AG04449 (cell line): ENCODE measurements around the gene ELF2.
"Not testable (repeated sequence)": the region's sequence is repeated elsewhere in the genome, so short reads cannot be mapped to it uniquely, and the experiment has no call there.

Experiments used
- CTCF ChIA-PET: fragments of 350-600 bp; formaldehyde crosslinking; extraction: SDS; loops from one replicate; lab custom pipeline; 2021; ENCODE audit warnings: antibody characterized with exemption; lab: Yijun Ruan, JAX
- POLR2A ChIA-PET: fragments of 400-600, 350-600 bp; formaldehyde crosslinking; extraction: SDS; loops from one replicate; lab custom pipeline; 2020; ENCODE audit warnings: antibody characterized with exemption, inconsistent platforms; lab: Yijun Ruan, JAX
- DNase-seq: peaks from one replicate; pipeline ENCODE4 v3.0.0-alpha.2; 2010; ENCODE audit warnings: low read depth, low spot score
- H3K4me3 ChIP-seq: 2 replicates; pipeline ENCODE4 v1.5.1; 2011; ENCODE audit warnings: low read depth, mild to moderate bottlenecking, control low read depth, low read length
- TF ChIP-seq, protein P1 (sequence below): IDR thresholded peaks from one replicate; pipeline ENCODE4 v1.5.1; 2011; ENCODE audit warnings: mild to moderate bottlenecking, moderate library complexity, low read length, control low read depth, inconsistent platforms; ENCODE audit not compliant: insufficient read depth; ENCODE audit errors: missing control alignments

ELF2 gene

GRCh38 chr4:139167774-139168444 lies 9.1 kb downstream of the ELF2 start:
- no peak overlapping the region for H3K4me3 ChIP-seq
- DNase-seq = no peak
- TF ChIP-seq, protein P1, sequence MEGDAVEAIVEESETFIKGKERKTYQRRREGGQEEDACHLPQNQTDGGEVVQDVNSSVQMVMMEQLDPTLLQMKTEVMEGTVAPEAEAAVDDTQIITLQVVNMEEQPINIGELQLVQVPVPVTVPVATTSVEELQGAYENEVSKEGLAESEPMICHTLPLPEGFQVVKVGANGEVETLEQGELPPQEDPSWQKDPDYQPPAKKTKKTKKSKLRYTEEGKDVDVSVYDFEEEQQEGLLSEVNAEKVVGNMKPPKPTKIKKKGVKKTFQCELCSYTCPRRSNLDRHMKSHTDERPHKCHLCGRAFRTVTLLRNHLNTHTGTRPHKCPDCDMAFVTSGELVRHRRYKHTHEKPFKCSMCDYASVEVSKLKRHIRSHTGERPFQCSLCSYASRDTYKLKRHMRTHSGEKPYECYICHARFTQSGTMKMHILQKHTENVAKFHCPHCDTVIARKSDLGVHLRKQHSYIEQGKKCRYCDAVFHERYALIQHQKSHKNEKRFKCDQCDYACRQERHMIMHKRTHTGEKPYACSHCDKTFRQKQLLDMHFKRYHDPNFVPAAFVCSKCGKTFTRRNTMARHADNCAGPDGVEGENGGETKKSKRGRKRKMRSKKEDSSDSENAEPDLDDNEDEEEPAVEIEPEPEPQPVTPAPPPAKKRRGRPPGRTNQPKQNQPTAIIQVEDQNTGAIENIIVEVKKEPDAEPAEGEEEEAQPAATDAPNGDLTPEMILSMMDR = peak; percentile 39
- ChIA-PET POLR2A (no interaction called here), CTCF (interaction anchor here (0.8 to 2.8 kb wide), 18 partner anchors 10 to 330 kb away, joined by 3 to 36 read pairs (median 5); partner anchors contain the start of gene ELF2)

- TF ChIP-seq, protein P1 = no peak
- DNase-seq = no peak
- no peak overlapping the region for H3K4me3 ChIP-seq
- ChIA-PET POLR2A (no interaction called here), CTCF (interaction anchor here (1.5 to 1.7 kb wide), 2 partner anchors 66 to 134 kb away, joined by 5 to 6 read pairs; no protein-coding TSS in a partner anchor)
Observed at GRCh38 chr4:139164731-139165130, 12.3 kb downstream of the ELF2 start.

DNA sequence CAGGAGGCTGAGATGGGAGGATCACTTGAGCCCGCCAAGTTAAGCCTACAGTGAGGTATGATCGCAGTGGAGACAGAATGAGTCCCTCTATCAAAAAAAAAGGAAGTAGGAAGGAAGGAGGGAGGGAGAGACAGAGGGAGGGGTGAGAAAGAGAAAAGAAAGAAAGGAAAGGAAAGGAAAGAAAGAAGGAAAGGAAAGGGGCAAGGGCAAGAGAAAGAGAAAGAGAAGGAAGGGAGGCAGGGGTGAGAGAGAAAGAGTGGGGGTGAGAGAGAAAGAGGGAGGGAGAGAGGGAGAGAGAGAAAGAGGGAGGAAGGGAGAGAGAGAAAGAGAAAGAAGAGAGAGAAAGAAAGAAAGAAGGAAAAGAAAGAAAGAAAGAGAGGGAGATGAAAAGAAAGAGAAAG lies 13.2 kb downstream of the ELF2 start:
- H3K4me3 ChIP-seq = no peak overlapping the region
- CTCF ChIA-PET = interaction anchor here (1.5 to 1.7 kb wide), 2 partner anchors 65 to 133 kb away, joined by 5 to 6 read pairs; no protein-coding TSS in a partner anchor
- POLR2A ChIA-PET = no interaction called here
- no peak for DNase-seq
- TF ChIP-seq, protein P1 = no peak

GRCh38 chr4:139157977-139158376 lies 19.0 kb downstream of the ELF2 start:
- CTCF ChIA-PET = interaction anchor here (2.2 kb wide), 1 partner anchor 14 kb away, joined by 5 read pairs; no protein-coding TSS in a partner anchor
- DNase-seq, POLR2A ChIA-PET, H3K4me3 ChIP-seq: not testable (repeated sequence)

DNA sequence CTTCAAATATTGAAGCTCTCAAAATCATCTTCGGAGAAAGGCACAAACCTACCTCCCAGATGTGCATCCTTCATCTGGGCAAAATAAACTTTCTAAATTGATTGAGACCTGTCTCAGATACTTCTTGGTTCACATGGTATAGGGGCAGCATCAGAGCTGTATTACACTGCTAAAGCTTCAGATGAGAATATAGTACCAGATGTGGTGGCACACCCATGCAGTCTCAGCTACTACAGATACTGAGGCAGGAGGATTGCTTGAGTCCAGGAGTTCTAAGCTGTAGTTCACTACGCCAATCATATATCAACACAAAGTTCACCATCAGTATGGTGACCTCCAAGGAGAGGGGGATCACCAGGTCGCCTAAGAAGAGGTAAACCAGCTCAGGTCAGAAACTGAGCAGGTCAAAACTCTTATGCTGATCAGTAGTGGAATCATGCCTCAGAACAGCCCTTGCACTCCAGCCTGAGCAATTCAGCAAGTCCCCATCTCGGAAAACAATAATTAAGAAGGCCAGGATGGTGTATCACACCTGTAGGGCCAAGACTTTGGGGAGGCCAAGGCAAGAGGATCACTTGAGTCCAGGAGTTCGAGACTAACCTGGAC lies 22.0 kb downstream of the ELF2 start:
- DNase-seq = no peak
- TF ChIP-seq, protein P1 = no peak
- POLR2A ChIA-PET = no interaction called here
- CTCF ChIA-PET = interaction anchor here (0.8 to 2.9 kb wide), 7 partner anchors 11 to 77 kb away, joined by 3 to 15 read pairs (median 3); no protein-coding TSS in a partner anchor
- no peak overlapping the region for H3K4me3 ChIP-seq

DNA sequence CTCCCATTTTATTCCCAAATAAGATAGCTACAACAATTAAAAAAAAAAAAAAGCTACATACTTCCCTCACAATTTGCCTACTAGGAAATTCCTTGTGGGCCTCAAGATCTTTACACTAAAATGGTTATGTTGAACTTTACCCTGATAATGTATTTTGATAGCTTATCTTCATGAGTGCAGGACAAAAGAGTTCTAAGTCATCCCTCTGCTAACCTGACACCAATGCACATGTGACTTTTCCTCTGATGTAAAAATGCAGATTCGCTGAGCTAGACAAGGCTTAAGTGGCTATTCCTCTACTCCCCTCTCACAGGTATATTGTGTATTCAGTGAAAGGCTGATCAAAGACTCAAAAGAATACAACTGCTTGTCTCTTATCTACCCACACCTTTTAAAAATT lies 22.5 kb downstream of the ELF2 start:
- CTCF ChIA-PET = interaction anchor here (0.8 to 2.9 kb wide), 8 partner anchors 11 to 123 kb away, joined by 3 to 15 read pairs (median 3); no protein-coding TSS in a partner anchor
- TF ChIP-seq, protein P1 = no peak
- no peak overlapping the region for H3K4me3 ChIP-seq
- POLR2A ChIA-PET = no interaction called here
- DNase-seq = no peak
